PC-9 (cell line): ENCODE data around the gene AMT. TPM values are rescaled to one million over a fixed set of nuclear protein-coding genes. Genes with fewer than 3 reads are reported as not detected.
"Not testable (repeated sequence)": the region's sequence is repeated elsewhere in the genome, so short reads cannot be mapped to it uniquely, and the experiment has no call there.

Experiments
- BruUV-seq: library from RNA; stranded (reverse); fragments of 400-500 nt; replicated peaks from 2 replicates; lab custom pipeline; 2021; lab: Mats Ljungman, UMichigan
- CTCF ChIA-PET: fragments of 300-600 bp; sonication (Branson Sonifier 250); formaldehyde crosslinking; loops from one replicate; lab custom pipeline; 2022; ENCODE audit warnings: antibody characterized with exemption; lab: Charles Lee
- POLR2A ChIA-PET: fragments of 300-600 bp; sonication (Branson Sonifier 250); formaldehyde crosslinking; loops from one replicate; lab custom pipeline; 2022; ENCODE audit warnings: antibody characterized with exemption; ENCODE audit not compliant: unreplicated experiment; lab: Charles Lee
- DNase-seq, 2 experiments: peaks; one replicate each; pipeline versions ENCODE4 v3.0.0 to v3.0.0-alpha.2; 2015 to 2022; ENCODE audit warnings: mixed read lengths in 1 of 2
- H2AFZ ChIP-seq: fragments of 200-600 bp; sonication (generic); 2 replicates; pipeline ENCODE4 v1.8.1; 2017; ENCODE audit warnings: antibody characterized with exemption
- H3F3A ChIP-seq: fragments of 200-600 bp; sonication (generic); 2 replicates; pipeline ENCODE4 v1.8.1; 2017; ENCODE audit warnings: antibody characterized with exemption, mild to moderate bottlenecking, low read depth; ENCODE audit not compliant: insufficient read depth
- H3K27ac ChIP-seq: fragments of 200-600 bp; sonication (generic); 2 replicates; pipeline ENCODE4 v1.6.1; 2016; ENCODE audit warnings: mixed run types
- H3K27me3 ChIP-seq: fragments of 200-600 bp; sonication (generic); 2 replicates; pipeline ENCODE4 v1.6.1; 2016; ENCODE audit warnings: low read depth, mixed run types; ENCODE audit not compliant: insufficient read depth
- H3K36me3 ChIP-seq: fragments of 200-600 bp; sonication (generic); 2 replicates; pipeline ENCODE4 v1.6.1; 2016; ENCODE audit warnings: low read depth, mixed run types
- H3K4me1 ChIP-seq: fragments of 200-600 bp; sonication (generic); replicated peaks from 2 replicates; pipeline ENCODE4 v1.6.1; 2016; ENCODE audit warnings: mixed run types; ENCODE audit not compliant: insufficient read depth
- H3K4me2 ChIP-seq: fragments of 200-600 bp; sonication (generic); 2 replicates; pipeline ENCODE4 v1.6.1; 2017; ENCODE audit warnings: mixed run types
- H3K4me3 ChIP-seq: fragments of 200-600 bp; sonication (generic); 2 replicates; pipeline ENCODE4 v1.6.1; 2016; ENCODE audit warnings: mixed run types
- H3K79me2 ChIP-seq: fragments of 200-600 bp; sonication (generic); 2 replicates; pipeline ENCODE4 v1.6.1; 2017; ENCODE audit warnings: low read depth, mixed run types
- H3K9me2 ChIP-seq: fragments of 200-600 bp; sonication (generic); 2 replicates; pipeline ENCODE4 v1.8.1; 2017; ENCODE audit warnings: mild to moderate bottlenecking; ENCODE audit not compliant: insufficient read depth
- H3K9me3 ChIP-seq: fragments of 200-600 bp; sonication (generic); 2 replicates; pipeline ENCODE4 v1.8.1; 2016; ENCODE audit warnings: low read depth; ENCODE audit not compliant: insufficient read depth
- H4K20me1 ChIP-seq: fragments of 200-600 bp; sonication (generic); 2 replicates; pipeline ENCODE4 v1.8.1; 2017; ENCODE audit not compliant: insufficient read depth
- EZH2 ChIP-seq: fragments of 200-600 bp; sonication (generic); IDR thresholded peaks from 2 replicates; pipeline ENCODE4 v1.8.0; 2017; ENCODE audit warnings: antibody characterized with exemption, low read depth
- intact Hi-C: fragments of 100-400 bp; cut with micrococcal nuclease; formaldehyde crosslinking; loops from one replicate; pipeline ENCODE4 v1.10.0; 2022; ENCODE audit not compliant: unreplicated experiment
- total RNA-seq: library from RNA; stranded (reverse); gene quantifications from 2 replicates; pipeline ENCODE4 v1.2.3, GENCODE V29; 2021
- TF ChIP-seq, protein P1 (sequence below): fragments of 200-600 bp; sonication (generic); conservative IDR thresholded peaks from 2 replicates; pipeline ENCODE4 v1.6.1; 2017; ENCODE audit warnings: mixed run types, antibody characterized with exemption, mild to moderate bottlenecking, moderate library complexity

The AMT gene
- total RNA-seq, 1 experiment from 2014 or later: 12.9 TPM

DNA sequence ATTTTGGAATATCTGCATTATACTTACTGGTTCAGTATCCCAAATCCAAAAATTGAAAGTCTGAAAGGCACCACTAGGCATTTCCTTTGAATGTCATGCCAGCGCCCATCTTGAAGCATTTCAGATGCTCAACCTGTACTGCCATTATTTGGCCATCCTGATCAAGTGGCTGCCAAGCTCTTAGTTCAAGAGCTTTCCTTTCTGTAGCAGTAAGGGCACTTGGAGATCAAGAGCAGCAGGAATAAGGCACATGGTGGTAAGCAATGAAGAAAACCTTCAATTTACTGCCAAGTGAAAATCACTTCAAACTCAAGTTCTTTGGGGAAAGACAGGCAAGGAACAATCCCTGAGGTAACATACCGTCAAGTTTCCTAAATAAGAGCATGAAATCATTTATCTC is 20.5 kb downstream of the AMT start:
- Histone ChIP-seq H3K4me3 (no peak overlapping the region), H3K79me2 (peaks cover 98% of the 10 kb centered on the region), H3K9me3 (no peaks in the 10 kb centered on the region), H3K27me3 (no peaks in the 10 kb centered on the region), H3K4me1 (peaks cover 8% of the 10 kb centered on the region; the same call in 1 of the 2 replicates), H2AFZ (no peak overlapping the region), H3K36me3 (no peaks in the 10 kb centered on the region), H4K20me1 (peaks cover 65% of the 10 kb centered on the region), H3K9me2 (no peaks in the 10 kb centered on the region), H3K27ac (no peak overlapping the region), H3K4me2 (no peak overlapping the region), H3F3A (peaks cover 16% of the 10 kb centered on the region)
- TF ChIP-seq, protein P1, sequence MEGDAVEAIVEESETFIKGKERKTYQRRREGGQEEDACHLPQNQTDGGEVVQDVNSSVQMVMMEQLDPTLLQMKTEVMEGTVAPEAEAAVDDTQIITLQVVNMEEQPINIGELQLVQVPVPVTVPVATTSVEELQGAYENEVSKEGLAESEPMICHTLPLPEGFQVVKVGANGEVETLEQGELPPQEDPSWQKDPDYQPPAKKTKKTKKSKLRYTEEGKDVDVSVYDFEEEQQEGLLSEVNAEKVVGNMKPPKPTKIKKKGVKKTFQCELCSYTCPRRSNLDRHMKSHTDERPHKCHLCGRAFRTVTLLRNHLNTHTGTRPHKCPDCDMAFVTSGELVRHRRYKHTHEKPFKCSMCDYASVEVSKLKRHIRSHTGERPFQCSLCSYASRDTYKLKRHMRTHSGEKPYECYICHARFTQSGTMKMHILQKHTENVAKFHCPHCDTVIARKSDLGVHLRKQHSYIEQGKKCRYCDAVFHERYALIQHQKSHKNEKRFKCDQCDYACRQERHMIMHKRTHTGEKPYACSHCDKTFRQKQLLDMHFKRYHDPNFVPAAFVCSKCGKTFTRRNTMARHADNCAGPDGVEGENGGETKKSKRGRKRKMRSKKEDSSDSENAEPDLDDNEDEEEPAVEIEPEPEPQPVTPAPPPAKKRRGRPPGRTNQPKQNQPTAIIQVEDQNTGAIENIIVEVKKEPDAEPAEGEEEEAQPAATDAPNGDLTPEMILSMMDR: no peak
- ChIA-PET CTCF (interaction anchor here (0.6 kb wide), 1 partner anchor 53 kb away, joined by 4 read pairs; no protein-coding TSS in a partner anchor), POLR2A (no interaction called here)
- intact Hi-C loops: no loop called here
- DNase-seq: no peak
- no TSS peak for BruUV-seq

- intact Hi-C loops: no loop called here
- H2AFZ ChIP-seq: no peak overlapping the region
- H3K4me2 ChIP-seq: no peak overlapping the region
- POLR2A ChIA-PET: interaction anchor here (0.5 kb wide), 1 partner anchor 15 kb away, joined by 20 read pairs; no protein-coding TSS in a partner anchor
- no peaks in the 10 kb centered on the region for H3K4me1 ChIP-seq
- no peaks in the 10 kb centered on the region for H3K27me3 ChIP-seq
- H4K20me1 ChIP-seq: peaks cover 51% of the 10 kb centered on the region
- no peak overlapping the region for H3K27ac ChIP-seq
- peaks cover 7% of the 10 kb centered on the region; the same call in 1 of the 2 replicates for H3K36me3 ChIP-seq
- BruUV-seq: no TSS peak
- H3K4me3 ChIP-seq: no peak overlapping the region
- H3K79me2 ChIP-seq: peaks cover 98% of the 10 kb centered on the region
- CTCF ChIA-PET: interaction anchor here (0.6 kb wide), 1 partner anchor 304 kb away, joined by 6 read pairs; no protein-coding TSS in a partner anchor
- H3K9me2 ChIP-seq: no peaks in the 10 kb centered on the region
- TF ChIP-seq, protein P1: no peak
- no peak for TF ChIP-seq EZH2
- H3F3A ChIP-seq: peaks cover 6% of the 10 kb centered on the region; the same call in 1 of the 2 replicates
- no peaks in the 10 kb centered on the region for H3K9me3 ChIP-seq
- DNase-seq: no peak
Observed at GRCh38 chr3:49399461-49399860, 22.8 kb downstream of the AMT start.

DNA sequence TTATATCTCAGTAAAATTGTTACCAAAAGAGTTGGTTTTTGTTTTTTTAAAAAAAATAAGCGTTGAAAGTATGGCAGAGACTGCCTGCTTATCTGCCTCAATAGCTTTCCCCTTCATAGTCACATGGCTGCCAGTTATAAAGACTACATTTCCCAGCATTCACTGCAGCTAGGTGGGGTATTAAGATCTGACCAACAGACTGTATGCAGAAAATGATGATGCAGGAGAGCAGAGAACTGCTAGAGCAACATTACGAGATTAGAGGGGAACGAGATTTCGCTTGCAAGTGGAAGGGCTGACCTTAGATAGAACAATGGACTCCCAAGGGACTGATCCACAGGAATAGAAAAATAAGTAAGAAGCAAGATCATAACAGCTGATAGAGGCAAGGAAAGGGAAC is 24.8 kb downstream of the AMT start:
- intact Hi-C loops: no loop called here
- CTCF ChIA-PET: no interaction called here
- H3K4me3 ChIP-seq: no peak overlapping the region
- no peaks in the 10 kb centered on the region for H3K9me3 ChIP-seq
- TF ChIP-seq EZH2: no peak
- TF ChIP-seq, protein P1: no peak
- H3K79me2 ChIP-seq: peaks cover 96% of the 10 kb centered on the region
- no peak overlapping the region for H3K27ac ChIP-seq
- H2AFZ ChIP-seq: no peak overlapping the region
- DNase-seq: no peak
- POLR2A ChIA-PET: no interaction called here
- no peak overlapping the region for H3K4me2 ChIP-seq
- H4K20me1 ChIP-seq: peaks cover 49% of the 10 kb centered on the region
- peaks cover 7% of the 10 kb centered on the region; the same call in 1 of the 2 replicates for H3K36me3 ChIP-seq
- BruUV-seq: no TSS peak
- no peaks in the 10 kb centered on the region for H3K27me3 ChIP-seq
- no peaks in the 10 kb centered on the region for H3K9me2 ChIP-seq
- peaks cover 6% of the 10 kb centered on the region; the same call in 1 of the 2 replicates for H3F3A ChIP-seq
- H3K4me1 ChIP-seq: no peaks in the 10 kb centered on the region

DNA sequence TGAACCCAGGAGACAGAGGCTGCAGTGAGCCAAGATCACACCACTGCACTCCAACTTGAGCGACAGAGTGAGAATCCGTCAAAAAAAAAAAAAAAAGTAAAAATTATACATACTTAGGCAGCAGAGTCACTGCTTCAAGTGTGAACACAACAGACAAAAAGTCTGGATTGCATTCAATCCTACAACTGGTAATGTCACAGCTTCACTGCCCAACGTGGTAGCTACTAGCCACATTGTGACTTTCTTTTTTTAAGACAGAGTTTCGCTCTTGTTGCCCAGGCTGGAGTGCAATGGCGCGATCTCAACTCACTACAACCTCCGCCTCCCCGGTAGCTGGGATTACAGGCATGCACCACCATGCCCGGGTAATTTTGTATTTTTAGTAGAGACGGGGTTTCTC is 31.0 kb downstream of the AMT start:
- H3F3A ChIP-seq, POLR2A ChIA-PET, H3K36me3 ChIP-seq, H3K27me3 ChIP-seq, H3K9me2 ChIP-seq, DNase-seq, intact Hi-C loops, H3K9me3 ChIP-seq, H3K4me1 ChIP-seq, H3K27ac ChIP-seq, H3K4me2 ChIP-seq, BruUV-seq, CTCF ChIA-PET, H3K4me3 ChIP-seq, H2AFZ ChIP-seq: not testable (repeated sequence)
- peaks cover 94% of the 10 kb centered on the region for H3K79me2 ChIP-seq
- H4K20me1 ChIP-seq: peaks cover 48% of the 10 kb centered on the region
